Transverse colon (tissue), 4 donors: ENCODE data around the gene ZNF189. TPM values are rescaled to one million over a fixed set of nuclear protein-coding genes. Genes with fewer than 3 reads are reported as not detected.

Source experiments
- DNase-seq: peaks from one replicate; pipeline ENCODE4 v3.0.0-alpha.2; 2019
- H3K27ac ChIP-seq, 4 donors: fragments of 200-600 bp; sonication (generic); 2 replicates each; pipeline ENCODE4 v1.5.1; 2016 to 2018; ENCODE audit warnings: inconsistent platforms in 4 of 4
- H3K27me3 ChIP-seq: fragments of 200-600 bp; sonication (generic); 2 replicates; pipeline ENCODE4 v1.5.1; 2017; ENCODE audit warnings: inconsistent platforms
- H3K36me3 ChIP-seq, 4 donors: fragments of 200-600 bp; sonication (generic); 2 replicates each; pipeline ENCODE4 v1.5.1; 2017 to 2019; ENCODE audit warnings: inconsistent platforms in 4 of 4
- H3K4me1 ChIP-seq, 4 donors: fragments of 200-600 bp; sonication (generic); 2 replicates each; pipeline ENCODE4 v1.5.1; 2017 to 2020; ENCODE audit warnings: inconsistent platforms in 4 of 4
- H3K4me3 ChIP-seq, 4 donors: fragments of 200-600 bp; sonication (generic); 1 replicate in 1 of 4; 2 replicates in 3 of 4; pipeline versions ENCODE4 v1.5.1 to v1.6.1; 2017 to 2019; ENCODE audit warnings: inconsistent platforms in 4 of 4
- H3K9me3 ChIP-seq, 2 donors: fragments of 200-600 bp; sonication (generic); 2 replicates each; pipeline ENCODE4 v1.5.1; 2017 to 2019; ENCODE audit warnings: inconsistent platforms in 2 of 2
- EP300 ChIP-seq: sonication (generic); formaldehyde crosslinking; IDR thresholded peaks from one replicate; pipeline ENCODE4 v1.6.1; 2017; ENCODE audit warnings: antibody characterized with exemption, low read depth
- POLR2A ChIP-seq: fragments of 450-650 bp; IDR thresholded peaks from one replicate; pipeline ENCODE4 v1.6.1; 2016; ENCODE audit warnings: antibody characterized with exemption, mild to moderate bottlenecking, moderate library complexity
- POLR2AphosphoS5 ChIP-seq, 3 donors: sonication (generic); formaldehyde crosslinking; IDR thresholded peaks; one replicate each; pipeline ENCODE4 v1.6.1; 2016; ENCODE audit warnings: antibody characterized with exemption in 3 of 3
- WGBS, 2 donors: methylation state at CpG; one replicate each; pipeline ENCODE4 v1.1.5; 2018; ENCODE audit warnings: low coverage in 1 of 2; 5-methylcytosine and 5-hydroxymethylcytosine counted together
- in situ Hi-C, 4 donors: fragments of 200-750 bp; cut with MboI; loops; one replicate each; pipeline versions ENCODE4 v1.15.0 to v1.15.1; 2017; ENCODE audit warnings: low sequenced_read_pairs in 3 of 4, low pct_ligation_motif_present in 1 of 4, low pct_unique_long_range_greater_than_20kb in 1 of 4
- intact Hi-C: fragments of 100-400 bp; cut with DNase I; formaldehyde crosslinking; loops from one replicate; pipeline ENCODE4 v1.15.1; 2023; ENCODE audit warnings: low total_unique reads
- total RNA-seq, 4 donors: library from RNA; depleted of rRNA; stranded (reverse); fragments of >200 nt; gene quantifications; one replicate each; pipeline ENCODE4 v1.1.0, GENCODE V29; 2016
- TF ChIP-seq, protein P1 (sequence below), 5 experiments: fragments of 200-600 bp in 3 of 5; fragments of 450-650 bp in 2 of 5; sonication (generic) in 3 of 5; IDR thresholded peaks; 1 replicate in 2 of 5; 2 replicates in 3 of 5; pipeline ENCODE4 v1.5.1; 2016 to 2017; ENCODE audit warnings: antibody characterized with exemption in 5 of 5, inconsistent platforms in 3 of 5, mild to moderate bottlenecking in 2 of 5, moderate library complexity in 1 of 5

ZNF189 gene
- total RNA-seq, 4 donors from 2014 or later: 5.6 to 21.3 (median 13.4) TPM

GRCh38 chr9:101445353-101446029, 46.8 kb downstream of the ZNF189 start:
- WGBS, 2 donors: 34 to 41% methylated on average over 4 to 5 of the region's 5 CpGs
- no peak for DNase-seq
- intact Hi-C loops: no loop called here

GRCh38 chr9:101446732-101447131, 48.1 kb downstream of the ZNF189 start:
- H3K4me3 ChIP-seq: no peak overlapping the region
- DNase-seq: no peak
- H3K9me3 ChIP-seq: no peaks in the 10 kb centered on the region
- intact Hi-C loops: no loop called here
- peaks cover 0 to 20% (median 4%) of the 10 kb centered on the region in 4 donors for H3K4me1 ChIP-seq
- in situ Hi-C loops: no loop called here
- no peaks in the 10 kb centered on the region for H3K36me3 ChIP-seq
- H3K27me3 ChIP-seq: no peaks in the 10 kb centered on the region
- no peak overlapping the region for H3K27ac ChIP-seq
- TF ChIP-seq POLR2AphosphoS5 (IDR thresholded peaks at IDR 0.05) (no peak), POLR2A (no peak), EP300 (no peak)
- TF ChIP-seq, protein P1, sequence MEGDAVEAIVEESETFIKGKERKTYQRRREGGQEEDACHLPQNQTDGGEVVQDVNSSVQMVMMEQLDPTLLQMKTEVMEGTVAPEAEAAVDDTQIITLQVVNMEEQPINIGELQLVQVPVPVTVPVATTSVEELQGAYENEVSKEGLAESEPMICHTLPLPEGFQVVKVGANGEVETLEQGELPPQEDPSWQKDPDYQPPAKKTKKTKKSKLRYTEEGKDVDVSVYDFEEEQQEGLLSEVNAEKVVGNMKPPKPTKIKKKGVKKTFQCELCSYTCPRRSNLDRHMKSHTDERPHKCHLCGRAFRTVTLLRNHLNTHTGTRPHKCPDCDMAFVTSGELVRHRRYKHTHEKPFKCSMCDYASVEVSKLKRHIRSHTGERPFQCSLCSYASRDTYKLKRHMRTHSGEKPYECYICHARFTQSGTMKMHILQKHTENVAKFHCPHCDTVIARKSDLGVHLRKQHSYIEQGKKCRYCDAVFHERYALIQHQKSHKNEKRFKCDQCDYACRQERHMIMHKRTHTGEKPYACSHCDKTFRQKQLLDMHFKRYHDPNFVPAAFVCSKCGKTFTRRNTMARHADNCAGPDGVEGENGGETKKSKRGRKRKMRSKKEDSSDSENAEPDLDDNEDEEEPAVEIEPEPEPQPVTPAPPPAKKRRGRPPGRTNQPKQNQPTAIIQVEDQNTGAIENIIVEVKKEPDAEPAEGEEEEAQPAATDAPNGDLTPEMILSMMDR (IDR thresholded peaks at IDR 0.05): no peak

More at GRCh38 chr9:101445353-101446029, 46.8 kb downstream of the ZNF189 start:
- H3K4me1 ChIP-seq: peaks cover 0 to 20% (median 4%) of the 10 kb centered on the region in 4 donors
- H3K36me3 ChIP-seq: no peaks in the 10 kb centered on the region
- no peaks in the 10 kb centered on the region for H3K27me3 ChIP-seq
- TF ChIP-seq POLR2AphosphoS5 (IDR thresholded peaks at IDR 0.05) (no peak), EP300 (no peak), POLR2A (no peak)
- TF ChIP-seq, protein P1 (IDR thresholded peaks at IDR 0.05): no peak
- H3K27ac ChIP-seq: peak overlapping the region in 3 of 4 donors; percentile 1 to 17 (median 3)
- in situ Hi-C loops: no loop called here
- no peak overlapping the region for H3K4me3 ChIP-seq
- H3K9me3 ChIP-seq: no peaks in the 10 kb centered on the region

DNA sequence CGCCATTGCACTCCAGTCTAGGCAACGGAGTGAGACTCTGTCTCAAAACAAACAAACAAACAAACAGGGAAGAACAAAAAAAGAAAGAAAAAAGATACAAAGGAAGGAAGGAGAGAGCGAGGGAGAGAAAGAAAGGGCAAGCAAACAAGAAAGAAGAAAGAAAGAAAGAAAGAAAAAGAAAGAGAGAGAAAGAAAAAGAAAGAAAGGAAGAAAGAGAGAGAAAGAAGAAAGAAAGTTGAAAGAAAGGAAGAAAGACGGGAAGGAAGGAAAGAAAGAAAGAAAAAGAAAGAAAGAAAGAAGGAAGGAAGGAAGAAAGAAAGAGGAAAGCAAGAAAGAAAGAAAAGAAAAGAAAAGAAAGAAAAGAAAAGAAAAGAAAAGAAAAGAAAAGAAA, 50.0 kb downstream of the ZNF189 start:
- TF ChIP-seq EP300 (no peak), POLR2AphosphoS5 (IDR thresholded peaks at IDR 0.05) (no peak), POLR2A (no peak)
- TF ChIP-seq, protein P1 (IDR thresholded peaks at IDR 0.05): no peak
- 31 to 49% methylated on average over 3 to 4 of the region's 4 CpGs for WGBS, 2 donors
- intact Hi-C loops: no loop called here
- Histone ChIP-seq H3K4me1 (peaks cover 0 to 20% (median 4%) of the 10 kb centered on the region in 4 donors), H3K27ac (peak overlapping the region in 2 of 4 donors; percentile 71 to 75), H3K9me3 (no peaks in the 10 kb centered on the region), H3K4me3 (peak overlapping the region in 3 of 4 donors; percentile 45 to 66 (median 52)), H3K36me3 (no peaks in the 10 kb centered on the region), H3K27me3 (no peaks in the 10 kb centered on the region)
- in situ Hi-C loops: no loop called here
- no peak for DNase-seq

GRCh38 chr9:101449071-101449721, 50.5 kb downstream of the ZNF189 start:
- H3K27ac ChIP-seq: peak overlapping the region; percentile 69 to 75 (median 71)
- H3K27me3 ChIP-seq: no peaks in the 10 kb centered on the region
- intact Hi-C loops: no loop called here
- H3K4me3 ChIP-seq: peak overlapping the region; percentile 37 to 66 (median 48)
- 1% methylated on average over 12 to 32 of the region's 40 CpGs for WGBS, 2 donors
- peaks cover 0 to 20% (median 4%) of the 10 kb centered on the region in 4 donors for H3K4me1 ChIP-seq
- peak; percentile 85 for DNase-seq
- no peaks in the 10 kb centered on the region for H3K36me3 ChIP-seq
- H3K9me3 ChIP-seq: no peaks in the 10 kb centered on the region
- in situ Hi-C loops: no loop called here
- no peak for TF ChIP-seq EP300
- TF ChIP-seq, protein P1 (IDR thresholded peaks at IDR 0.05): peak; percentile 59 to 87 (median 63)
